ENCODE data around the gene L1TD1. TPM values are rescaled to one million over a fixed set of nuclear protein-coding genes. Genes with fewer than 3 reads are reported as not detected.

L1TD1 gene
- total RNA-seq, 1 experiment from 2014 or later: 0.18 TPM

DNA sequence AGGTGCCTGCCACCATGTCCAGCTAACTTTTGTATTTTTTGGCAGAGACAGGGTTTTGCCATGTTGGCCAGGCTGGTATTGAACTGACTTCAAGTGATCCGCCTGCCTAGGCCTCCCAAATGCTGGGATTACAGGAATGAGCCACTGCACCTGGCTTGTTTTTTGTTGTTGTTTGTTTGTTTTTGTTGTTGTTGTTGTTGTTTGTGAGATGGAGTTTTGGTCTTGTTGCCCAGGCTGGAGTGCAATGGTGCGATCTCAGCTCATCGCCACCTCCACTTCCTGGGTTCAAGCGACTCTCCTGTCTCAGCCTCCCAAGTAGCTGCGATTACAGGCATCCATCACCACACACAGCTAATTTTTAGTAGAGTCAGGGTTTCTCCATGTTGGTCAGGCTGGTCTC is 7.1 kb upstream of the L1TD1 start:
- no peaks in the 10 kb centered on the region for H3K27me3 ChIP-seq (ENCODE audit: control insufficient read depth, insufficient read depth, low read length)
- in situ Hi-C loops (cut with HindIII; ENCODE audit: low pct_unique_long_range_greater_than_20kb, low sequenced_read_pairs): no loop called here
- CTCF ChIA-PET: no interaction called here

DNA sequence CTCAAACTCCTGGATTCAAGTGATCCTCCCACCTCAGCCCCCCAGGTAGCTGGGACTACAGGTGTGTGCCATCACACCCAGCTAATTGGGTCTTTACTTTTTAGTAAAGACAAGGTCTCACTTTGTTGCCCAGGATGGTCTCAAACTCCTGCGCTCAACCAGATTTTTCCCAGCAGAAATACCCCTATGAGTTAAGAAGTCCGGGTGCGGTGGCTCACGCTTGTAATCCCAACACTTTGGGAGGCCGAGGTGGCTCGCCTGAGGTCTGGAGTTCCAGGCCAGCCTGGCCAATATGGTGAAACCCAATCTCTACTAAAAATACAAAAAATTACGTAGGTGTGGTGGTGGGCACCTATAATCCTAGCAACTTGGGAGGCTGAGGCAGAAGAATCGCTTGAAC is 6.5 kb upstream of the L1TD1 start:
- ATAC-seq (no peak), DNase-seq (ENCODE audit: low read depth, low spot score) (no peak)
- H3K4me1 ChIP-seq (ENCODE audit: control insufficient read depth, insufficient read depth, low read length): no peaks in the 10 kb centered on the region
- CTCF ChIA-PET: no interaction called here
- BruUV-seq (replicated peaks): no TSS peak
- H3K36me3 ChIP-seq (ENCODE audit: control insufficient read depth, insufficient read depth, low read length): no peaks in the 10 kb centered on the region
- H3K27ac ChIP-seq (ENCODE audit: low read length): no peak overlapping the region
- TF ChIP-seq TCF7L2 (IDR thresholded peaks at IDR 0.05; ENCODE audit: low read depth, low read length) (no peak), SIN3A (IDR thresholded peaks at IDR 0.05; ENCODE audit: borderline replicate concordance, insufficient read depth, low read depth, low read length) (no peak), CTCF (IDR thresholded peaks at IDR 0.05) (no peak), POLR2AphosphoS5 (IDR thresholded peaks at IDR 0.05; ENCODE audit: low read depth, low read length) (no peak)
- TF ChIP-seq, protein P1, sequence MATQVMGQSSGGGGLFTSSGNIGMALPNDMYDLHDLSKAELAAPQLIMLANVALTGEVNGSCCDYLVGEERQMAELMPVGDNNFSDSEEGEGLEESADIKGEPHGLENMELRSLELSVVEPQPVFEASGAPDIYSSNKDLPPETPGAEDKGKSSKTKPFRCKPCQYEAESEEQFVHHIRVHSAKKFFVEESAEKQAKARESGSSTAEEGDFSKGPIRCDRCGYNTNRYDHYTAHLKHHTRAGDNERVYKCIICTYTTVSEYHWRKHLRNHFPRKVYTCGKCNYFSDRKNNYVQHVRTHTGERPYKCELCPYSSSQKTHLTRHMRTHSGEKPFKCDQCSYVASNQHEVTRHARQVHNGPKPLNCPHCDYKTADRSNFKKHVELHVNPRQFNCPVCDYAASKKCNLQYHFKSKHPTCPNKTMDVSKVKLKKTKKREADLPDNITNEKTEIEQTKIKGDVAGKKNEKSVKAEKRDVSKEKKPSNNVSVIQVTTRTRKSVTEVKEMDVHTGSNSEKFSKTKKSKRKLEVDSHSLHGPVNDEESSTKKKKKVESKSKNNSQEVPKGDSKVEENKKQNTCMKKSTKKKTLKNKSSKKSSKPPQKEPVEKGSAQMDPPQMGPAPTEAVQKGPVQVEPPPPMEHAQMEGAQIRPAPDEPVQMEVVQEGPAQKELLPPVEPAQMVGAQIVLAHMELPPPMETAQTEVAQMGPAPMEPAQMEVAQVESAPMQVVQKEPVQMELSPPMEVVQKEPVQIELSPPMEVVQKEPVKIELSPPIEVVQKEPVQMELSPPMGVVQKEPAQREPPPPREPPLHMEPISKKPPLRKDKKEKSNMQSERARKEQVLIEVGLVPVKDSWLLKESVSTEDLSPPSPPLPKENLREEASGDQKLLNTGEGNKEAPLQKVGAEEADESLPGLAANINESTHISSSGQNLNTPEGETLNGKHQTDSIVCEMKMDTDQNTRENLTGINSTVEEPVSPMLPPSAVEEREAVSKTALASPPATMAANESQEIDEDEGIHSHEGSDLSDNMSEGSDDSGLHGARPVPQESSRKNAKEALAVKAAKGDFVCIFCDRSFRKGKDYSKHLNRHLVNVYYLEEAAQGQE (IDR thresholded peaks at IDR 0.05; ENCODE audit: insufficient read depth in 1 of 2, low read depth in 2 of 2, low read length in 1 of 2): no peak
- POLR2A ChIA-PET: no interaction called here
- intact Hi-C loops (cut with micrococcal nuclease; ENCODE audit: unreplicated experiment) (no loop called here), in situ Hi-C loops (cut with HindIII; ENCODE audit: low pct_unique_long_range_greater_than_20kb, low sequenced_read_pairs) (no loop called here)
- no peaks in the 10 kb centered on the region for H3K9me3 ChIP-seq (ENCODE audit: control insufficient read depth, insufficient read depth, low read depth, low read length)
- no peaks in the 10 kb centered on the region for H3K27me3 ChIP-seq (ENCODE audit: control insufficient read depth, insufficient read depth, low read length)
- no peak overlapping the region for H3K4me3 ChIP-seq (ENCODE audit: low read depth in 2 of 2, low read length in 2 of 2)

More for the DNA sequence above, 7.1 kb upstream of the L1TD1 start:
- H3K36me3 ChIP-seq (ENCODE audit: control insufficient read depth, insufficient read depth, low read length): no peaks in the 10 kb centered on the region
- H3K4me1 ChIP-seq (ENCODE audit: control insufficient read depth, insufficient read depth, low read length): no peaks in the 10 kb centered on the region
- intact Hi-C loops (cut with micrococcal nuclease; ENCODE audit: unreplicated experiment): no loop called here
- TF ChIP-seq POLR2AphosphoS5 (IDR thresholded peaks at IDR 0.05; ENCODE audit: low read depth, low read length): no peak
- TF ChIP-seq, protein P1 (IDR thresholded peaks at IDR 0.05; ENCODE audit: insufficient read depth in 1 of 2, low read depth in 2 of 2, low read length in 1 of 2): no peak
- no peak for TF ChIP-seq CTCF (IDR thresholded peaks at IDR 0.05)
- TF ChIP-seq SIN3A (IDR thresholded peaks at IDR 0.05; ENCODE audit: borderline replicate concordance, insufficient read depth, low read depth, low read length): no peak
- TF ChIP-seq TCF7L2 (IDR thresholded peaks at IDR 0.05; ENCODE audit: low read depth, low read length): no peak
- no peak for ATAC-seq
- no peak for DNase-seq (ENCODE audit: low read depth, low spot score)
- BruUV-seq (replicated peaks): no TSS peak
- no peaks in the 10 kb centered on the region for H3K9me3 ChIP-seq (ENCODE audit: control insufficient read depth, insufficient read depth, low read depth, low read length)
- no peak overlapping the region for H3K4me3 ChIP-seq (ENCODE audit: low read depth in 2 of 2, low read length in 2 of 2)
- POLR2A ChIA-PET: no interaction called here
- H3K27ac ChIP-seq (ENCODE audit: low read length): no peak overlapping the region

Data from Panc1 (cell line).